HepG2 (cell line): ENCODE data around the gene NAA25. TPM values are rescaled to one million over a fixed set of nuclear protein-coding genes. Genes with fewer than 3 reads are reported as not detected.

ENCODE experiments used
- ATF5 ChIP-seq: sonication (generic); formaldehyde crosslinking; IDR thresholded peaks from 2 replicates; pipeline ENCODE4 v1.4.0; 2020; ENCODE audit warnings: mild to moderate bottlenecking, low read depth, missing genetic modification reagents
- BCL6 ChIP-seq: IDR thresholded peaks from 2 replicates; pipeline ENCODE4 v1.6.1; 2016; ENCODE audit warnings: missing genetic modification reagents, missing compliant biosample characterization
- HNF1B ChIP-seq: sonication (generic); formaldehyde crosslinking; IDR thresholded peaks from 2 replicates; pipeline ENCODE4 v1.5.1; 2020; ENCODE audit warnings: mild to moderate bottlenecking, moderate library complexity, missing genetic modification reagents
- KLF16 ChIP-seq, 2 experiments: sonication (generic) in 1 of 2; formaldehyde crosslinking in 1 of 2; IDR thresholded peaks; 2 replicates each; pipeline versions ENCODE4 v1.6.1 to v1.8.0; 2016 to 2023; ENCODE audit warnings: missing genetic modification reagents in 2 of 2, missing compliant biosample characterization in 1 of 2
- MEIS1 ChIP-seq: sonication (generic); formaldehyde crosslinking; IDR thresholded peaks from 2 replicates; pipeline ENCODE4 v1.9.0; 2021; ENCODE audit warnings: mild to moderate bottlenecking, missing genetic modification reagents, moderate library complexity, borderline replicate concordance
- MIER2 ChIP-seq: IDR thresholded peaks from 2 replicates; pipeline ENCODE4 v1.6.1; 2016; ENCODE audit warnings: missing biosample characterization, missing genetic modification reagents
- PAXIP1 ChIP-seq: sonication (generic); formaldehyde crosslinking; conservative IDR thresholded peaks from 2 replicates; pipeline ENCODE4 v1.4.0; 2020; ENCODE audit warnings: mild to moderate bottlenecking, missing genetic modification reagents, moderate library complexity
- SIX4 ChIP-seq: sonication (generic); formaldehyde crosslinking; IDR thresholded peaks from 2 replicates; pipeline ENCODE4 v1.4.0; 2020; ENCODE audit warnings: missing genetic modification reagents
- XRCC5 ChIP-seq: fragments of 200-400 bp; formaldehyde crosslinking; optimal IDR thresholded peaks from 2 replicates; pipeline ENCODE3; 2017; ENCODE audit warnings: mild to moderate bottlenecking, low read length
- ZBTB10 ChIP-seq: sonication (generic); formaldehyde crosslinking; IDR thresholded peaks from 2 replicates; pipeline ENCODE4 v1.4.0; 2020; ENCODE audit warnings: missing genetic modification reagents, borderline replicate concordance
- ZNF598 ChIP-seq: sonication (generic); formaldehyde crosslinking; IDR thresholded peaks from 2 replicates; pipeline ENCODE4 v1.5.1; 2020; ENCODE audit warnings: mild to moderate bottlenecking, missing genetic modification reagents, borderline replicate concordance
- ZNF615 ChIP-seq: sonication (generic); formaldehyde crosslinking; IDR thresholded peaks from 2 replicates; pipeline ENCODE4 v1.5.0; 2020; ENCODE audit warnings: mild to moderate bottlenecking, missing genetic modification reagents, borderline replicate concordance
- ZNF674 ChIP-seq: sonication (generic); formaldehyde crosslinking; IDR thresholded peaks from 2 replicates; pipeline ENCODE4 v1.5.0; 2020; ENCODE audit warnings: low read depth, mild to moderate bottlenecking, missing genetic modification reagents
- ZNF691 ChIP-seq: sonication (generic); formaldehyde crosslinking; IDR thresholded peaks from 2 replicates; pipeline ENCODE4 v1.4.0; 2020; ENCODE audit warnings: missing genetic modification reagents, low read depth, mild to moderate bottlenecking, borderline replicate concordance
- ZNF704 ChIP-seq: sonication (generic); formaldehyde crosslinking; IDR thresholded peaks from 2 replicates; pipeline ENCODE4 v1.8.1; 2023; ENCODE audit warnings: mild to moderate bottlenecking, inconsistent platforms, moderate library complexity, missing genetic modification reagents, borderline replicate concordance
- ZNF780A ChIP-seq: sonication (generic); formaldehyde crosslinking; IDR thresholded peaks from 2 replicates; pipeline ENCODE4 v1.8.0; 2022; ENCODE audit warnings: mild to moderate bottlenecking, missing genetic modification reagents, moderate library complexity
- polyA plus RNA-seq, 8 experiments: library from polyadenylated mRNA; depleted of rRNA in 3 of 8; stranded (reverse) in 7 of 8; unstranded in 1 of 8; fragments of >200 nt; fragmentation: Illumina TruSeq in 4 of 8; extraction: Trizol in 4 of 8; gene quantifications; 2 replicates each; pipeline versions ENCODE4 v1.2.1 to v1.2.3, GENCODE V29; 2011 to 2016; ENCODE audit warnings: low read depth in 4 of 8, missing spikeins in 1 of 8, mixed read lengths in 1 of 8; ENCODE audit not compliant: insufficient read depth in 1 of 8
- total RNA-seq, 5 experiments: library from RNA; depleted of rRNA; stranded (reverse); fragments of >200 nt; fragmentation: Illumina TruSeq; extraction: Trizol; gene quantifications; 2 replicates each; pipeline ENCODE4 v1.2.3, GENCODE V29; 2016; ENCODE audit warnings: low read depth in 1 of 5

The NAA25 gene
- total and polyA plus RNA-seq, 2 of the 13 experiments (the other 11 are each of a cell fraction or from before 2014, with no cell fraction given): 11.4 to 32.0 TPM

GRCh38 chr12:112125250-112125999, 16.8 kb upstream of the NAA25 start, which contains the start of gene TRAFD1 (continued):
- TF ChIP-seq ATF5 (no peak), KLF16 (CRISPR knock-in tag; IDR thresholded peaks at IDR 0.05) (no peak), ZNF780A (CRISPR knock-in tag) (0 out of 2 replicates have a peak, but pooled peaks have one; percentile 63), ZNF615 (CRISPR knock-in tag) (no peak), ZNF704 (peak; percentile 76; the same call in 1 of the 2 replicates), MIER2 (CRISPR knock-in tag) (no peak), HNF1B (peak; percentile 66; the same call in 1 of the 2 replicates), BCL6 (CRISPR knock-in tag) (no peak), MEIS1 (peak; percentile 73; the same call in 1 of the 2 replicates), ZNF598 (peak; percentile 74; the same call in 1 of the 2 replicates), ZNF674 (CRISPR knock-in tag) (0 out of 2 replicates have a peak, but pooled peaks have one; percentile 32), SIX4 (CRISPR knock-in tag) (0 out of 2 replicates have a peak, but pooled peaks have one; percentile 27), ZBTB10 (CRISPR knock-in tag) (0 out of 2 replicates have a peak, but pooled peaks have one; percentile 32), XRCC5 (peak; percentile 78), PAXIP1 (CRISPR knock-in tag) (peak; percentile 40; the same call in 1 of the 2 replicates), ZNF691 (peak; percentile 62; the same call in 1 of the 2 replicates)
